Measurements from ENCODE around the gene PTPRN2.

PTPRN2 gene

GRCh38 chr7:157635669-157636068 is 952.0 kb downstream of the PTPRN2 start:
- no peaks in the 10 kb centered on the region for H3K4me1 ChIP-seq (ENCODE audit: insufficient read depth, low read length)
- H3K27me3 ChIP-seq (ENCODE audit: control insufficient read depth in 1 of 2, insufficient read depth in 2 of 2, low read length in 2 of 2) = peaks cover 0 to 5% of the 10 kb centered on the region in 2 donors

GRCh38 chr7:157635148-157635500 is 952.5 kb downstream of the PTPRN2 start:
- Histone ChIP-seq H3K27me3 (ENCODE audit: control insufficient read depth in 1 of 2, insufficient read depth in 2 of 2, low read length in 2 of 2) (peaks cover 0 to 5% of the 10 kb centered on the region in 2 donors), H3K27ac (ENCODE audit: low read depth, low read length) (no peak overlapping the region), H3K9me3 (ENCODE audit: low read length) (no peaks in the 10 kb centered on the region), H3K4me3 (ENCODE audit: low read depth in 1 of 2, low read length in 2 of 2) (no peak overlapping the region), H3K9ac (ENCODE audit: low read length) (no peak overlapping the region), H3K36me3 (ENCODE audit: insufficient read depth, low read length) (no peaks in the 10 kb centered on the region), H3K4me1 (ENCODE audit: insufficient read depth, low read length) (no peaks in the 10 kb centered on the region)

More at GRCh38 chr7:157635669-157636068, 952.0 kb downstream of the PTPRN2 start:
- H3K9me3 ChIP-seq (ENCODE audit: low read length) = peaks cover 3% of the 10 kb centered on the region
- H3K4me3 ChIP-seq (ENCODE audit: low read depth in 1 of 2, low read length in 2 of 2) = no peak overlapping the region
- H3K36me3 ChIP-seq (ENCODE audit: insufficient read depth, low read length) = no peaks in the 10 kb centered on the region
- no peak overlapping the region for H3K27ac ChIP-seq (ENCODE audit: low read depth, low read length)
- H3K9ac ChIP-seq (ENCODE audit: low read length) = no peak overlapping the region

GRCh38 chr7:157634401-157635147 is 953.0 kb downstream of the PTPRN2 start:
- Histone ChIP-seq H3K9ac (ENCODE audit: low read length) (no peak overlapping the region), H3K27me3 (ENCODE audit: control insufficient read depth in 1 of 2, insufficient read depth in 2 of 2, low read length in 2 of 2) (peaks cover 0 to 5% of the 10 kb centered on the region in 2 donors)

DNA sequence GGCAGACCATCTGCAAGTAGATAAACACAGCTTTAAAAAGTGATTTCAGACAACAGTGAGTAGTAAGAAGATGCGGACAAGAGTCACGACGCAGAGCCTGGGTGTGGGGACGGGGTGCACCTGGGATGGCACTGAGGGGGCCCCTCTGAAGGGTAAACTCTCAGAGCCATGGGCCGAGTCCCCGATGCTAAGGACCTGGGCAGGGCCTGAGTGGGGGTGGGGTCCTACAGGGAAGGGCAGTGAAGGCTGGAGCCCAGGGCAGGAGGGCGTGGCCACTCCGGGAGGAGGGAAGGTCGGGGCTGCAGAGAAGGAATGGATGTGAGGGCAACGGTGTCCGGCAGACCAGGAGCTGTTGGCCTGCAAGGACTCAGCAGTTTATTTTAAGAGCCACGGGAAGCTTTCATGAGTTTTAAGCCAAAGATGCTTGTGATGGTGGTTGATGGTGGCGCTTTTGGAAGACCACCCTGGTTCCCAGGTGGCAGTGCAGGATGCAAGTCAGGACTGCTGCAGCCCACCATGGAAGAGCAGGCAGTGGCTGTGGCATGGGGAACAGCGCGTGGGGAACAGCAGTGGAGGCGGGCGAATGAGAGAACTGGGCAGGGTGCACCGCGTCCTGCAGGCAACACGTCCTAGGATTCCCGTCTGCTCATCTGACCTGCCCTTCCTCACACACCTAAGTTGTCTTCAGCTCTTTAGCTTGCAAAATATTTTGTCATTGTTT is 954.0 kb downstream of the PTPRN2 start:
- no peaks in the 10 kb centered on the region for H3K36me3 ChIP-seq (ENCODE audit: insufficient read depth, low read length)
- no peak overlapping the region for H3K27ac ChIP-seq (ENCODE audit: low read depth, low read length)
- no peak overlapping the region for H3K9ac ChIP-seq (ENCODE audit: low read length)
- no peak overlapping the region for H3K4me3 ChIP-seq (ENCODE audit: low read depth in 1 of 2, low read length in 2 of 2)
- H3K9me3 ChIP-seq (ENCODE audit: low read length) = no peaks in the 10 kb centered on the region
- H3K4me1 ChIP-seq (ENCODE audit: insufficient read depth, low read length) = no peaks in the 10 kb centered on the region
- H3K27me3 ChIP-seq (ENCODE audit: control insufficient read depth in 1 of 2, insufficient read depth in 2 of 2, low read length in 2 of 2) = peaks cover 0 to 5% of the 10 kb centered on the region in 2 donors

More at GRCh38 chr7:157634401-157635147, 953.0 kb downstream of the PTPRN2 start:
- H3K4me3 ChIP-seq (ENCODE audit: low read depth in 1 of 2, low read length in 2 of 2) = no peak overlapping the region
- H3K27ac ChIP-seq (ENCODE audit: low read depth, low read length) = no peak overlapping the region
- no peaks in the 10 kb centered on the region for H3K9me3 ChIP-seq (ENCODE audit: low read length)
- no peaks in the 10 kb centered on the region for H3K36me3 ChIP-seq (ENCODE audit: insufficient read depth, low read length)
- H3K4me1 ChIP-seq (ENCODE audit: insufficient read depth, low read length) = no peaks in the 10 kb centered on the region

- Histone ChIP-seq H3K36me3 (ENCODE audit: insufficient read depth, low read length) (no peaks in the 10 kb centered on the region), H3K4me1 (ENCODE audit: insufficient read depth, low read length) (no peaks in the 10 kb centered on the region), H3K27ac (ENCODE audit: low read depth, low read length) (no peak overlapping the region), H3K27me3 (ENCODE audit: control insufficient read depth in 1 of 2, insufficient read depth in 2 of 2, low read length in 2 of 2) (peaks cover 0 to 5% of the 10 kb centered on the region in 2 donors), H3K9me3 (ENCODE audit: low read length) (no peaks in the 10 kb centered on the region), H3K9ac (ENCODE audit: low read length) (no peak overlapping the region), H3K4me3 (ENCODE audit: low read depth in 1 of 2, low read length in 2 of 2) (no peak overlapping the region)
Measured at GRCh38 chr7:157630301-157630853, 957.2 kb downstream of the PTPRN2 start.

GRCh38 chr7:157628456-157628855 is 959.2 kb downstream of the PTPRN2 start:
- H3K4me3 ChIP-seq (ENCODE audit: low read depth in 1 of 2, low read length in 2 of 2) = no peak overlapping the region
- H3K4me1 ChIP-seq (ENCODE audit: insufficient read depth, low read length) = no peaks in the 10 kb centered on the region
- H3K9me3 ChIP-seq (ENCODE audit: low read length) = no peaks in the 10 kb centered on the region
- H3K36me3 ChIP-seq (ENCODE audit: insufficient read depth, low read length) = no peaks in the 10 kb centered on the region
- H3K27ac ChIP-seq (ENCODE audit: low read depth, low read length) = no peak overlapping the region
- H3K27me3 ChIP-seq (ENCODE audit: control insufficient read depth in 1 of 2, insufficient read depth in 2 of 2, low read length in 2 of 2) = peaks cover 0 to under 1% of the 10 kb centered on the region in 2 donors
- H3K9ac ChIP-seq (ENCODE audit: low read length) = no peak overlapping the region

DNA sequence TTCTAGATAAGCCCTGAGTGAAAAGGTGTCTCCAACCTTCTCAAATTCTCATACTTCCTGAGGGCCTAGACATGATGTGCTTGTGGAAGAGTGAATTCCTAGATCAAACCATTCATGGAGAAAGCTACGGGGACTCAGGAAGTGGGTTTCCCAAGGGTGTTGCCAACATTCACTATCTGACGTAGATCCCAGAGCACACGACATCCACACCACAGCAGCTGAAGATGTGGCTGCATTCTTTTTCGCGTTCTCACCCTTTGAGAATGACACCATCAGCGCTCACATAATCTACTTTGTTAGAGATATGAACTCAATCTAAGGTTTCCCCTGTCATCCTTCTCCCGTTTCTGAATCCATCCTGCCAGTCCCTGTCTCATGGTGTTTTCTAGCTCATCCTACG is 960.0 kb downstream of the PTPRN2 start:
- Histone ChIP-seq H3K4me3 (ENCODE audit: low read depth in 1 of 2, low read length in 2 of 2) (no peak overlapping the region), H3K27me3 (ENCODE audit: control insufficient read depth in 1 of 2, insufficient read depth in 2 of 2, low read length in 2 of 2) (no peaks in the 10 kb centered on the region), H3K9ac (ENCODE audit: low read length) (no peak overlapping the region), H3K27ac (ENCODE audit: low read depth, low read length) (no peak overlapping the region), H3K9me3 (ENCODE audit: low read length) (no peaks in the 10 kb centered on the region), H3K4me1 (ENCODE audit: insufficient read depth, low read length) (no peaks in the 10 kb centered on the region), H3K36me3 (ENCODE audit: insufficient read depth, low read length) (no peaks in the 10 kb centered on the region)

- Histone ChIP-seq H3K27me3 (ENCODE audit: control insufficient read depth in 1 of 2, insufficient read depth in 2 of 2, low read length in 2 of 2) (no peaks in the 10 kb centered on the region), H3K27ac (ENCODE audit: low read depth, low read length) (no peak overlapping the region), H3K4me1 (ENCODE audit: insufficient read depth, low read length) (no peaks in the 10 kb centered on the region), H3K4me3 (ENCODE audit: low read depth in 1 of 2, low read length in 2 of 2) (no peak overlapping the region), H3K36me3 (ENCODE audit: insufficient read depth, low read length) (no peaks in the 10 kb centered on the region), H3K9me3 (ENCODE audit: low read length) (no peaks in the 10 kb centered on the region), H3K9ac (ENCODE audit: low read length) (no peak overlapping the region)
Measured at GRCh38 chr7:157627033-157627432, 960.6 kb downstream of the PTPRN2 start.

DNA sequence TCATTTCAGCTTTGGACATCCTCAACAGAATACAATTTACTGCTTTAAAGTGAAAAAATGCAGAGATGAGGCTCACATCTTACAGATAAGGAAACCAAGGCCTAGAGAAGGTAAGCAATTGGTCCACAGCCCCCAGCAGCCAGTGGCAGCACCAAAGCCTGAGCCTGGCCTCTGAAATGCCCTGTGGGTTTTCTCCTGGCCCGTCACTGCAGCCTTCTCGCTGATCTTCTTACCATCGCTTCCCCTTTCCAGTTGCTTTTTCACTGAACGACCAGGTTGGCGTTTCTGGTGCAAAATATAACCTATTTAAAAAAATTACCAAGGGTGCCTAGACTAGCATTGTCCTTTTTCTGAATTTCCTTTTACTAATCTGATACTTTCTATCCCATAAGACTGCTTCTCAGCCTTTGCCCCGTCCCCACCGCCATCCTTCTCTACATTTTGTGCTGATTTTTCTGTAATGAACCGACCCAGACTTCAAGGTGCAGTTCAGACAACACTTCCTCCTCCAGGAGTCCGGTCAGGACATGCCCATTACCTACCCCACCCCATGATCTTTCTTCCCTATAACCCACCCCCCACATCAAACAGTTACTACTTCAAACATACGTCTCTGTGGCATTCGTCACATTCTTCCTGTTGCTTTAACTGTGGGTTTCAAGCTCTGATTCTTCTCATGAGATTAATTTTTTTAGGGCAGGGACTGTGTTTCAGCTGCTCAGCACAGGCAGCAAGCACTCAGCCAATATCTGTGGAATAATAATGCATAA is 961.5 kb downstream of the PTPRN2 start:
- Histone ChIP-seq H3K27ac (ENCODE audit: low read depth, low read length) (no peak overlapping the region), H3K9ac (ENCODE audit: low read length) (no peak overlapping the region), H3K27me3 (ENCODE audit: control insufficient read depth in 1 of 2, insufficient read depth in 2 of 2, low read length in 2 of 2) (no peaks in the 10 kb centered on the region), H3K4me1 (ENCODE audit: insufficient read depth, low read length) (no peaks in the 10 kb centered on the region), H3K36me3 (ENCODE audit: insufficient read depth, low read length) (no peaks in the 10 kb centered on the region), H3K9me3 (ENCODE audit: low read length) (no peaks in the 10 kb centered on the region), H3K4me3 (ENCODE audit: low read depth in 1 of 2, low read length in 2 of 2) (no peak overlapping the region)

GRCh38 chr7:157623556-157623955 is 964.1 kb downstream of the PTPRN2 start:
- no peaks in the 10 kb centered on the region for H3K36me3 ChIP-seq (ENCODE audit: insufficient read depth, low read length)
- H3K9me3 ChIP-seq (ENCODE audit: low read length) = no peaks in the 10 kb centered on the region
- H3K27me3 ChIP-seq (ENCODE audit: control insufficient read depth in 1 of 2, insufficient read depth in 2 of 2, low read length in 2 of 2) = no peaks in the 10 kb centered on the region
- H3K9ac ChIP-seq (ENCODE audit: low read length) = no peak overlapping the region
- no peak overlapping the region for H3K27ac ChIP-seq (ENCODE audit: low read depth, low read length)
- H3K4me1 ChIP-seq (ENCODE audit: insufficient read depth, low read length) = no peaks in the 10 kb centered on the region
- H3K4me3 ChIP-seq (ENCODE audit: low read depth in 1 of 2, low read length in 2 of 2) = no peak overlapping the region

All from muscle layer of colon (tissue), 2 donors.